Stimulated activated naive CD4-positive, alpha-beta T cell (primary cell): ENCODE results near the gene CPB2.

Experiments used
- DNase-seq, 6 experiments: peaks; one replicate each; lab custom pipeline; 2025; lab: John Stamatoyannopoulos, UW

CPB2 gene

GRCh38 chr13:46104868-46105267 lies at the start of gene CPB2:
Gene CPB2 (minus strand): TSS chr13:46105033. CDS start chr13:46105009, 24 bp downstream.
- DNase-seq, result no peak

GRCh38 chr13:46154136-46154801 lies 49.4 kb upstream of the CPB2 start:
- no peak for DNase-seq

DNA sequence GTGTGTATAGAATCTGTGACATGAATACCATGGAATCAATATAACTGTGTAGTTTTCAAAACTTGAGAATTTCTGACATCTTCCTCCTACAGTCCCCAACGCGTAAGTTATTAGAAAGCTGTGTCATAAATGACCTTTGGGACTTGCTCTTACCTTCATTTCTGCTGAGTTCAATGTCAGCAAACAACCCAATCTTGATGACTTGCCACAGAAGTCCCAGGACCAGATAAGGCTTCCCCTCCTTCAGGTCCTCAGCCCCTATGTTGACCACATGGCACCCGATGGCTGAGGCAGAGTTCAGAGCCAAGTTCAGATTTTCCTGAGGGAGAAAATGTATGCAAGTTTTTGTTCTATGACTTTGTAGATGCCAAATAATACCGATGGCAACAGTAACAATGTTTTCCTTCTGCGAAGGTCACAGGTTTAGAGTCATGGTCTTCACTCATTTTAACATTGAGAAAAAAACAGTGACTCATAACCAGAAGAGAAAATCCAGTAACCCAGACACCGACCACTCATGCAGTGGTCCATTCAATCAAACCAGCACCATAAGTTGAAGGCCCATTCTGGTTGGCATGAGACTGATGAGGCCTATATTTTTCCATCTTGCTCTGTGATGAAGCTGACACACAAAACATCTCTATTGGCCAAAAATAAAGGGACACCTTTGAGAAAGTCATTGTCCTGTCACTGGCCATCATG lies 47.9 kb upstream of the CPB2 start:
- no peak for DNase-seq

GRCh38 chr13:46150134-46150693 lies 45.4 kb upstream of the CPB2 start:
- DNase-seq, result no peak

GRCh38 chr13:46149272-46150133 lies 44.7 kb upstream of the CPB2 start:
- DNase-seq, result no peak

- DNase-seq, result no peak
Observed at GRCh38 chr13:46146898-46147297, 42.1 kb upstream of the CPB2 start.

DNA sequence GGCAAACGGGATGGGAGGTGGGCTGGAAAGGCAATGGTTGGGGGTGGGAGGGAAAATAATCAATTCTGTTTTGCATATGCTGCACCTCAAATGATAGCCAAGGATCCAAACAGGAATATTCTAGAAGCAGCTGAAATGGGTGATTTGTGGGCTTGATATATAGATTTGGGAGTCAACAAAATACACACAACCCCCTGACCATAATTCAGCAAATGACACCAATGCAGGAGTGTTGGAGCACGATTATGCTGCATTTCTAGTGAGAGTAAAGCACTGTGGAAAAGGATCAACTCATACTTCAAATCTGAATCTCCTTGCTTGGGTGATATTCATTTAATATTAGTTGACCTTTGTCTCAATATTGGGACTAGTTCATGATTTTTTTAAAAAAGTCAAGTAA lies 41.1 kb upstream of the CPB2 start:
- DNase-seq, result no peak

- no peak for DNase-seq
Observed at GRCh38 chr13:46145135-46145534, 40.3 kb upstream of the CPB2 start.

DNA sequence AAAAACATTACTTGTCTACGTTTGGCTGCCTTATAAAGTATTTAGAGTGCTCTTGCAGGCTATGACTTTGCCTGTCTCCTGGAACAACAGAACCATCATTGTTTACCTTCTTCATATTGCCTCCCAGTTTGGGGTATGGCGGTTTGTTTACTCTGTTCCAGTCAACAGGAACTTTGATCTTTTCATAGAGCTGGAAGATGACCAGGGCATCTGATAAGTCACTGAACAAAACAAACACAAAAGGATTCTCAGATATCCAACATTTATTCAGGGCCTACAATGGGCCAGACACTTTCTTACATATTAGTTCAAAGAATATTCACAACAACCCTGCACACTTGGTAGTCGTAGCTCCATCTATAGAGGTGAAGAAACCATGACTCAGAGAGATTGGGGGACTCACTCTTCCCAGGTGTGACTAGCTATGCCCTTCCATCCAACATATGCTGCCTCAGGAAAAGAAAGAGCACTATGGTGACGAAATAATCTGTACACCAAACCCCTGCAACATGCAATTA lies 38.4 kb upstream of the CPB2 start:
- no peak for DNase-seq

GRCh38 chr13:46142776-46143175 lies 37.9 kb upstream of the CPB2 start:
- DNase-seq, result no peak

DNA sequence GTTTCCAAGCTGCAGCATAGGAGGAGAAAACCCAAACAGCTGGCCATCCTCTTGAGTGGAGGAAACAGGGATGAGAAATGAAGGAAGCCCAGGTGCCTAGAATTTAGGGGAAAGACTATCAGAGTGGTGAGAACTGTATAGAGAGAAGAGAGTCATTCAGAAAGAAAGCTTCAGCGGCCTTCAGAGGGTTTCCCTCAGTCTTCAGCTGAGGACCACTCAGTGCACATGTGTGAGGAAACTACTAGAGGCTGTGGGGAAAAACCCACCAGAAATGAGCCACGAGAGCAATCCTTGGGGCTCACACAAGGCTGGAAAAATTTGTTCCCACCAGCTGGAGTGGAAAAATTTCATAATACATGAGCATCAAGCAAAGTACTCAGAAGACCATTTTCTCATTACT lies 35.2 kb upstream of the CPB2 start:
- DNase-seq, result no peak

- no peak for DNase-seq
Observed at GRCh38 chr13:46137627-46138317, 32.9 kb upstream of the CPB2 start.

GRCh38 chr13:46136688-46137087 lies 31.9 kb upstream of the CPB2 start:
- no peak for DNase-seq

GRCh38 chr13:46134961-46135522 lies 30.2 kb upstream of the CPB2 start:
- DNase-seq, result no peak

DNA sequence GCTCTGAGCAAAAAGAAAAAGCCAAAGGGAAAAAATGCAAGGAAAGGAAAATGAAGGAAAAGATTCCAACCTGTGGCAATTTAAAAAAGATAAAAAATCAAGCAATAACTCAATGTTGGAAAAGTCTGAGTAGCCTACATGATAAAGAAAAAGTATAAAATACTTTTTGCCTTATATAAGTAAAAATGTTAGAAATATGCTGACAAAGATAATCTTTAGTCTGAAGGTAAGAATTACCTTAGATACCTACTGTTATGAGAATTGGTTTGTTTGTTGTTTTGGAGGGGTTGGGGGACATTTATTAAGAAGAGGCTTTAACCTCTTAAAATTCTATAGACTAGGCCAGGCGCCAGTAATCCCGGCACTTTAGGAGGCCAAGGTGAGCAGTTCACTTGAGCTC lies 29.7 kb upstream of the CPB2 start:
- no peak for DNase-seq

DNA sequence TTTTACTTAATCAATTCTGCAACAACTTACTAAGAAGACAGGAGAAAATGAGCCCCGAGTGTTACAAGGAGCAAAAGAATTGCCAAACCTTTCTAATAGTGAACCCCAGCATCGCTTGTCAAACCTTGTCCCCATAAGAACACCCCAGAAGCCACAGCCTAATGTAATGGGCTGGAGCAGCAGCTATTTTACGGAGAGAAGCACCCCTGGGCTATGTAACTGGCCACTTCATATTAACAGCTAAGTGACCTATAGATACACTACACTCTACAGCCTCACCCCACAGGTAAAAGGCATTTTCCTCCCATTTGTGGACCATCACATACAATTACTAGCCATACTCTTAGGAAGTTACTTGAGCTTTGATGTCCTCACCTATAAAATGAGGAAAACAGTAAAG lies 27.3 kb upstream of the CPB2 start:
- DNase-seq, result no peak

DNA sequence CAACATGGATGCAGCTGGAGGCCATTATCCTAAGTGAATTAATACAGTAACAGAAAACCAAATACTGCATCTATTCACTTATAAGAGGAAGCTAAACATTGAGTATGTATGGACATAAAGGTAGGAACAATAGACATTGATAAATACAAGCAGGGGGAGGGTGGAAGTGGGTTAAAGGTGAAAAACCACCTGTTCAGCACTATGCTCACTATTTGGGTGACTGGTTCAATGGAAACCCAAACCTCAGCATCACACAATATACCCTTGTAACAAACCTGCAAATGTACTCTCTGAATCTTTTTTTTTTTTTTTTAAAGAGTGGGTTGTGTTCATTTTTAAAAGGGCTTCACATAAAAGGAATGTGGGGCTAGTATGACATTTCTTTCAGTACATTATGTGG lies 26.9 kb upstream of the CPB2 start:
- no peak for DNase-seq

DNA sequence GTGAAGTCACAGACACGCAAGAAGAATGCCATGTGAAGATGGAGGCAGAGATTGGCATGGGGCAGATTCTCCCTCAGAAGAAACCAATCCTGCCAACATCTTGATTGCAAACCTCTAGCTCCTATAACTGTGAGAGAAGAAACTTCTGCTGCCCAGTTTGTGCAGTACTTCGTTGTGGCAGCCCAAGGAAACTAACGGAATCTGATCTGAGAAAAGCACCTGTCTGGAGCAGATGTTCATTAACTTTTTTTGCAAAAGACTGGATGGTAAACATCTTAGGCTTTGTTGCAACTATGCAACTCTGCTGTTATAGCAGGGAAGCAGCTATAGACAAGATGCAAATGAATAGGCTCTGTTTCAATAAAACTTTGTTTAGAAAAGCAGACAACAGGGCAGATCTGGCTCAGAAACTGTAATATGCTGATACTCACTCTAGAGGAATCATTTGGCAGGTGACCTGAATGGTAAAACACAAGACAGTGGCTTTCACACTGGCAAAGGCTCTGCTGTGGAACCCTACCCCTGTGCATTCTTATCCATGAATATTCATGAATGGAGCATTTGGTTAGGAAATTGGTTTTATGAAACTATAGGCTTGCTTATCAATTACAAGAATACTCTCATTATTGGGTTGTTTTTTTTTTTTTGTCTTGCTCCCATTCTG lies 25.3 kb upstream of the CPB2 start:
- no peak for DNase-seq

GRCh38 chr13:46129124-46129523 lies 24.3 kb upstream of the CPB2 start:
- no peak for DNase-seq

DNA sequence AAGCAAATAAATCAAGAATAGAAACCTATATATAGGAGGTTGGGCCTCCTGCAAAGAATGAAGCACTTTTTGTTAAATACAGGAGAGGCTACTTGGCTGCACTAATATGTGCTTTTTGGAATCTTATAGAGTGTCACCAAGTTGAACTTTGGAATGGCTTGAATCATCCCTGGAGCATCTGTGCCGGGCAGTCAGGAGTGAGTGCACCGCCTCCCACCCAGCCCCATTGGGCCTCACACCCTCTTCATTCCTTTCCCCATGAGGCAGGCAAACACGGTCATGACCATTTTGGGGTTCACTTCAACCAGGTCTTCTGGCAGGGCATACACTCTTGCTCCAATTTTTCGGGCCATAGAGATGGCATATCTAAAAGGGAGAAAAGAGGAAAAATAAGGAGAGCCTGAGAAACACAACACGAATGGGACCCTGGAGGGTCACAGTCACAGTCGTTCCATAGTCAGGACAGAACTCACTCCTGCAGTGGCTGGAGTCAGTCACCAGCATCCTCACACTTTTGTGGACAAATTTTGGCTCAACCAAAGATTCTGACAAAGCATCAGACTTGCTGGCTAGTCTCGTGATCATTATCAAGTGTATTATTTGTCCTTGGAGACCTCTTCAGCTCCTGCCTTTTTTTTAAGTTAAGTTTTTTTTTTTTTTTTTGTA lies 22.7 kb upstream of the CPB2 start:
- DNase-seq, result no peak
